Gastroesophageal sphincter (tissue), 4 donors: Measurements from ENCODE around the gene AQP6. TPM values are rescaled to one million over a fixed set of nuclear protein-coding genes. Genes with fewer than 3 reads are reported as not detected.

Experiments used
- ATAC-seq: fragments of 150-250 bp; one replicate; pipeline ENCODE4 v1.9.1; 2016; ENCODE audit warnings: mild to moderate bottlenecking, moderate library complexity
- H3K27ac ChIP-seq, 4 donors: fragments of 200-600 bp; sonication (generic) in 3 of 4; 1 replicate in 3 of 4; 2 replicates in 1 of 4; pipeline ENCODE4 v1.5.1; 2016 to 2019
- H3K27me3 ChIP-seq: fragments of 200-600 bp; sonication (generic); one replicate; pipeline ENCODE4 v1.5.1; 2019
- H3K36me3 ChIP-seq, 2 donors: fragments of 200-600 bp; sonication (generic); one replicate each; pipeline ENCODE4 v1.5.1; 2019; ENCODE audit warnings: control low read depth in 1 of 2
- H3K4me1 ChIP-seq, 3 donors: fragments of 200-600 bp; sonication (generic); 1 replicate in 2 of 3; 2 replicates in 1 of 3; pipeline ENCODE4 v1.5.1; 2016 to 2019; ENCODE audit warnings: control low read depth in 2 of 3
- H3K4me3 ChIP-seq, 2 donors: fragments of 200-600 bp; sonication (generic); one replicate each; pipeline ENCODE4 v1.5.1; 2019; ENCODE audit warnings: mild to moderate bottlenecking in 1 of 2, moderate library complexity in 1 of 2
- H3K9me3 ChIP-seq, 3 donors: fragments of 200-600 bp; sonication (generic); one replicate each; pipeline ENCODE4 v1.5.1; 2017 to 2019; ENCODE audit warnings: control low read depth in 2 of 3
- EP300 ChIP-seq: sonication (generic); formaldehyde crosslinking; IDR thresholded peaks from one replicate; pipeline ENCODE4 v1.6.1; 2017; ENCODE audit warnings: antibody characterized with exemption, mild to moderate bottlenecking
- POLR2A ChIP-seq, 2 donors: fragments of 450-650 bp; IDR thresholded peaks; one replicate each; pipeline ENCODE4 v1.6.1; 2017; ENCODE audit warnings: antibody characterized with exemption in 2 of 2, mild to moderate bottlenecking in 2 of 2, moderate library complexity in 1 of 2
- POLR2AphosphoS5 ChIP-seq: sonication (generic); formaldehyde crosslinking; IDR thresholded peaks from one replicate; pipeline ENCODE4 v1.6.1; 2017; ENCODE audit warnings: antibody characterized with exemption
- WGBS, 2 donors: methylation state at CpG; one replicate each; pipeline ENCODE4 v1.1.5; 2018; ENCODE audit warnings: low coverage in 1 of 2; 5-methylcytosine and 5-hydroxymethylcytosine counted together
- total RNA-seq, 4 donors: library from RNA; depleted of rRNA; stranded (reverse); fragments of >200 nt; gene quantifications; one replicate each; pipeline ENCODE4 v1.1.0, GENCODE V29; 2016
- TF ChIP-seq, protein P1 (sequence below), 4 experiments: fragments of 200-600 bp in 2 of 4; fragments of 450-650 bp in 2 of 4; sonication (generic) in 1 of 4; IDR thresholded peaks; one replicate each; pipeline ENCODE4 v1.5.1; 2017 to 2019; ENCODE audit warnings: antibody characterized with exemption in 4 of 4, mild to moderate bottlenecking in 2 of 4, moderate library complexity in 2 of 4

Gene AQP6
- total RNA-seq, 4 donors from 2014 or later = not detected

DNA sequence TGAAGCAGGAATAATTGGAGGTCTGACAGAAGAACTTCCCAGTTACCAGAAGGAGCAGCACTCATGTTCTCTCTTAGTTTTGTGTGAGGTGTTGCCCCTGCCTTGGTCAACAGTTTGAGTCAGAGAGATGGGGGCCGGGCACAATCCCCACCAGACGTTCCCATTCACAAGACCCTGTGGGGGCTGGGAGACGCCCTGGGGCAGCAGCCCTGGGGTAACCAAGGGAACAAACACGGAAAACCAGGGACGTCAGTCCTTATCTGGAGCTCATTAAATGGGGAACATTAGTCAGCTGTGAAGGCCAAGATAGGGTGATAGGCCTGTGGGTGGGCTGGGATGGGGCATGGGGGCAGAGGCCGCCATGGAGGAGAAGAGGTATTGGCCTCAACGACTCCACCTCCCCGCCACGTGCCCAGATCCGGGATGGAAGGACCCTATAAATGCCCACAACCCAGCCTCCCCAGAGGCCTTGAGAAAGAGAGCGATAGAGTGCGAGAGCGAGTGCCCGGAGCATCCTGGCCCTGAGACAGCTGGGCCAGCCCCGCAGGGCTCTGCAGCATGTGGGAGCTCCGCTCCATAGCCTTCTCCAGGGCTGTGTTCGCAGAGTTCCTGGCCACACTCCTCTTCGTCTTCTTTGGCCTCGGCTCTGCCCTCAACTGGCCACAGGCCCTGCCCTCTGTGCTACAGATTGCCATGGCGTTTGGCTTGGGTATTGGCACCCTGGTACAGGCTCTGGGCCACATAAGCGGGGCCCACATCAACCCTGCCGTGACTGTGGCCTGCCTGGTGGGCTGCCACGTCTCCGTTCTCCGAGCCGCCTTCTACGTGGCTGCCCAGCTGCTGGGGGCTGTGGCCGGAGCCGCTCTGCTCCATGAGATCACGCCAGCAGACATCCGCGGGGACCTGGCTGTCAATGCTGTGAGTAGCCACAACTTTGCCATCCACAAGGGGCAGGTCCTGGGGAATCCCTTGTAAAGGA lies 22.2 kb upstream of the AQP6 start, which contains the start of gene AQP2:
AQP2 (plus strand) TSS at position 465 of the 979 bp plus-strand sequence; CDS start at position 559, 94 bp downstream.
- Histone ChIP-seq H3K4me1 (peaks cover 0 to 6% (median 0%) of the 10 kb centered on the region in 3 donors), H3K9me3 (no peaks in the 10 kb centered on the region), H3K27me3 (peaks cover 46% of the 10 kb centered on the region), H3K36me3 (no peaks in the 10 kb centered on the region), H3K27ac (no peak within 1 kb of the TSS), H3K4me3 (no peak within 1 kb of the TSS)
- no peak for TF ChIP-seq POLR2A (IDR thresholded peaks at IDR 0.05)
- TF ChIP-seq POLR2AphosphoS5 = no peak
- TF ChIP-seq EP300 = no peak
- TF ChIP-seq, protein P1, sequence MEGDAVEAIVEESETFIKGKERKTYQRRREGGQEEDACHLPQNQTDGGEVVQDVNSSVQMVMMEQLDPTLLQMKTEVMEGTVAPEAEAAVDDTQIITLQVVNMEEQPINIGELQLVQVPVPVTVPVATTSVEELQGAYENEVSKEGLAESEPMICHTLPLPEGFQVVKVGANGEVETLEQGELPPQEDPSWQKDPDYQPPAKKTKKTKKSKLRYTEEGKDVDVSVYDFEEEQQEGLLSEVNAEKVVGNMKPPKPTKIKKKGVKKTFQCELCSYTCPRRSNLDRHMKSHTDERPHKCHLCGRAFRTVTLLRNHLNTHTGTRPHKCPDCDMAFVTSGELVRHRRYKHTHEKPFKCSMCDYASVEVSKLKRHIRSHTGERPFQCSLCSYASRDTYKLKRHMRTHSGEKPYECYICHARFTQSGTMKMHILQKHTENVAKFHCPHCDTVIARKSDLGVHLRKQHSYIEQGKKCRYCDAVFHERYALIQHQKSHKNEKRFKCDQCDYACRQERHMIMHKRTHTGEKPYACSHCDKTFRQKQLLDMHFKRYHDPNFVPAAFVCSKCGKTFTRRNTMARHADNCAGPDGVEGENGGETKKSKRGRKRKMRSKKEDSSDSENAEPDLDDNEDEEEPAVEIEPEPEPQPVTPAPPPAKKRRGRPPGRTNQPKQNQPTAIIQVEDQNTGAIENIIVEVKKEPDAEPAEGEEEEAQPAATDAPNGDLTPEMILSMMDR (IDR thresholded peaks at IDR 0.05) = no peak
- ATAC-seq = no peak
- WGBS, 2 donors = 76 to 80% methylated on average over 8 of the region's 32 CpGs

DNA sequence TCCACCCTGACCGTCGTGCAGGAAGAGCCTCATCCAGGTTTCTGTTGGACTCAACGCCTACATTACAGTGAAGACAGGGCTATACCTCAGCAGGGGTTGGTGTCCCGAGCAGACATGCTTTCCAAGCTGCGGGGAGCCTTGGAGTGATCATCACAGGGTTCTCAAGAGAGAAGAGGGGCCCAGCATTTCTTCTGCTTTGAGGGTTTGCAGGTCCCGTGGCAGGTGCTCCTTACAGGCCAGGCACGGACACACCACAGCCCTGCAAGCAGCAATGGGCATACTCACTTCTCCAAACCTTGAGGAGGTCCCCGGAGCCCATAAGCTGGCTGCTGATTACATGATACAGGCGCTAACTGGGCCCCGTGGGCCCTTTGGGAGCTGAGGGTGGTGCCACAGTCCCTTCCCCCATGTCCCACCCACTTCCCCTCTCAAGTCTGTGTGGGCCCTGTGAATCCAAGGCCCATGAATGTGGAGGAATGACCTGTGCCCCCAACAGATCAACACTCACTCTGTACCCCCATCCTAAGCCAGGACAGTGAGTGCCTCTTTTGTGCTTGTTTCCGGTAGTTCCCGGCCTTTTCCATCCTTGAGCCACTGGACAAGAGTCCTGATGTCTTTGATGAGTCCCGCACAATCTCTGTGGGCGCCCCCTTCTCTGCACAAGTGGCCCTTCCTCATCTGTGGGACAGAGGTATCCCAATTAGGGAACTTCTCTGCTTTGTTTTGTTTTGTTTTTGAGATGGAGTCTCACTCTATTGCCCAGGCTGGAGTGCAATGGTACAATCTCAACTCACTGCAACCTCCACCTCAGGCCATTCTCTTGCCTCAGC lies 21.1 kb upstream of the AQP6 start:
- no peaks in the 10 kb centered on the region for H3K9me3 ChIP-seq
- WGBS, 2 donors = 75 to 89% methylated on average over 9 to 10 of the region's 14 CpGs
- no peak overlapping the region for H3K27ac ChIP-seq
- H3K4me3 ChIP-seq = no peak overlapping the region
- peaks cover 57% of the 10 kb centered on the region for H3K27me3 ChIP-seq
- H3K36me3 ChIP-seq = no peaks in the 10 kb centered on the region
- no peak for ATAC-seq
- TF ChIP-seq, protein P1 (IDR thresholded peaks at IDR 0.05) = no peak
- no peak for TF ChIP-seq POLR2A (IDR thresholded peaks at IDR 0.05)
- TF ChIP-seq POLR2AphosphoS5 = no peak
- TF ChIP-seq EP300 = no peak
- no peaks in the 10 kb centered on the region for H3K4me1 ChIP-seq

DNA sequence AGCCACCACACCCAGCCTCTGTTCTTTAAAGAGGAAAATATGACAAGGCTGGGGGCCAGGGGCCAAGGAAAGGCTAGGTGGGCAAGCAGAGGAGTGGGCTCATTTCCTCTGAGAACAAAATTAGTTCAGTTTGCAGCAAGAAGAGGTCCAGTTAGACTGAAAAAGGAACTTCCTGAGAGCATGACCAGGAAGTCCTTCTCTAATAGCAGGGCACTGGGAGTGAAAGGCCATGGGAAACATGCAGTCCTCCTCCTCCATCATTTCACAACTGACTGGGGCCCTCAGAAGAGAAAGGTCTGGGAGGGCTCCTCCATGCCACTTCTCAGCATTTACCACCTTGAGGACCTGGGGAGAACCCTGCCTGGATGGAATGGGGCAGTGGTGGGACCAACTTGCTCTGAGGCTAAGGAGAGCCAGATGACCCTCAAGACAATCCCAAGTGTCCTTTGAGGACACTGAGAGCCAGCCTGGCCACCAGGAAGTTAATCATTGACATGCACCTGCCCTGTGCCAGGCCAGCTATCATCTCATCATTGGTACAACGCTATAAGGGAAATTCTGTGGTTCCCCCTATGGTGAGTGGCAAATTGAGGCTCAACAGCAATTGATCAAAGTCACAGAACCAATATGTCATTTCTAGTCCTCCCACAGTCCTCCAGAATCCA lies 20.2 kb upstream of the AQP6 start:
- Histone ChIP-seq H3K4me3 (no peak overlapping the region), H3K36me3 (no peaks in the 10 kb centered on the region), H3K9me3 (no peaks in the 10 kb centered on the region), H3K27ac (no peak overlapping the region), H3K27me3 (peaks cover 66% of the 10 kb centered on the region), H3K4me1 (no peaks in the 10 kb centered on the region)
- TF ChIP-seq POLR2AphosphoS5 (no peak), POLR2A (IDR thresholded peaks at IDR 0.05) (no peak), EP300 (no peak)
- TF ChIP-seq, protein P1 (IDR thresholded peaks at IDR 0.05) = no peak
- ATAC-seq = no peak
- WGBS, 2 donors = 86% methylated on average over 1 of the region's 1 CpG; no CpG with 5 or more reads in 1 of the 2 donors

DNA sequence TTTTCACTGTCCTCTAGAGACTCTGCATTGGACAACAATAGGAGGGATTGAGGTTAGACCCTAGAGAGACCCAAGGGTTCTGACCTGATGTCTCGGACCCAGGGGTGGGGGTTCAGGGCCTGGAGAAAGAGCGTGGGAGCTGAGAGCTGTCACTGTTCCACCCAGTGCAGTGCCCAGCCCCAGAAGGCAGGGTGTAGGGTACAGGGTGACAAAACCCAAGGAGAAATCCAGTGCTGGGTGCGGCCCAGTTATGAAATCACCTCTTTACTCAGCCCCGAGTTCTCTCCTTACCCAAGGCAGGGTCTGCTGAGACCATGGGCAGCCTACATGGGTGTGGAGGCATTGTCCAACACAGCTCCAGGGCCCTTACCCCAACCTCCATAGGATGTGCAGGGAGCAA lies 19.6 kb upstream of the AQP6 start:
- H3K9me3 ChIP-seq = no peaks in the 10 kb centered on the region
- TF ChIP-seq POLR2A (IDR thresholded peaks at IDR 0.05) (no peak), EP300 (no peak), POLR2AphosphoS5 (no peak)
- TF ChIP-seq, protein P1 (IDR thresholded peaks at IDR 0.05) = no peak
- H3K36me3 ChIP-seq = no peaks in the 10 kb centered on the region
- peaks cover 72% of the 10 kb centered on the region for H3K27me3 ChIP-seq
- no peak overlapping the region for H3K4me3 ChIP-seq
- H3K4me1 ChIP-seq = no peaks in the 10 kb centered on the region
- no peak overlapping the region for H3K27ac ChIP-seq
- WGBS, 2 donors = 89 to 96% methylated on average over 3 of the region's 4 CpGs
- ATAC-seq = no peak
